HCT116 (cell line): ENCODE measurements around the gene CD2BP2. TPM values are rescaled to one million over a fixed set of nuclear protein-coding genes. Genes with fewer than 3 reads are reported as not detected.
A peak's percentile ranks its signal among the peaks of the same experiment; 100 is the strongest.

Source experiments
- ATAC-seq: fragments of 200-7000 bp; cut with Tn5 transposase; 2 replicates; pipeline ENCODE4 v1.9.1; 2020; ENCODE audit warnings: mild to moderate bottlenecking, moderate library complexity
- BruUV-seq: library from RNA; stranded (reverse); fragments of 400-500 nt; replicated peaks from 2 replicates; lab custom pipeline; 2021; lab: Mats Ljungman, UMichigan
- CTCF ChIA-PET: fragments of 300-600 bp; sonication (Branson Sonifier 250); formaldehyde crosslinking; loops from one replicate; lab custom pipeline; 2021; ENCODE audit warnings: antibody characterized with exemption; lab: Charles Lee
- POLR2A ChIA-PET: fragments of 300-600, 350-600 bp; sonication (Branson Sonifier 250); formaldehyde crosslinking; loops from one replicate; lab custom pipeline; 2021; ENCODE audit warnings: antibody characterized with exemption; lab: Charles Lee
- RAD21 ChIA-PET, 2 experiments: fragments of 300-600 bp; sonication (Branson Sonifier 250); formaldehyde crosslinking; loops; one replicate each; lab custom pipeline; 2023; ENCODE audit warnings: low total read pairs in 2 of 2; ENCODE audit not compliant: uncharacterized antibody in 2 of 2, unreplicated experiment in 2 of 2, low non-redundant PET in 1 of 2; lab: Charles Lee
- DNase-seq: peaks from one replicate; pipeline ENCODE4 v3.0.0-alpha.2; 2010; ENCODE audit warnings: low read depth, low spot score
- H2AFZ ChIP-seq: fragments of 200-600 bp; shearing (Covaris generic), sonication (generic); 2 replicates; pipeline ENCODE4 v1.6.1; 2017; ENCODE audit warnings: low read depth, mixed run types, mixed read lengths, antibody characterized with exemption, low read length; ENCODE audit not compliant: poor library complexity, severe bottlenecking
- H3K27ac ChIP-seq: 2 replicates; pipeline ENCODE4 v1.5.1; 2012; ENCODE audit warnings: low read depth, low read length
- H3K27me3 ChIP-seq: fragments of 200-600 bp; sonication (generic); 2 replicates; pipeline ENCODE4 v1.6.1; 2016; ENCODE audit warnings: mixed run types, low read length, mixed read lengths; ENCODE audit not compliant: insufficient read depth
- H3K36me3 ChIP-seq, 2 experiments: fragments of 200-500 bp in 1 of 2; fragments of 200-600 bp in 1 of 2; sonication (Bioruptor generic) in 1 of 2; sonication (generic) in 1 of 2; 2 replicates each; pipeline versions ENCODE4 v1.5.1 to v1.6.1; 2014 to 2016; ENCODE audit warnings: low read length in 2 of 2, inconsistent platforms in 1 of 2, mixed read lengths in 1 of 2, mixed run types in 1 of 2; ENCODE audit not compliant: insufficient read depth in 2 of 2, control insufficient read depth in 1 of 2
- H3K4me1 ChIP-seq, 2 experiments: fragments of 200-600 bp in 1 of 2; sonication (generic) in 1 of 2; 2 replicates each; pipeline versions ENCODE4 v1.5.1 to v1.6.1; 2012 to 2017; ENCODE audit warnings: low read length in 2 of 2, inconsistent platforms in 1 of 2, mild to moderate bottlenecking in 1 of 2, mixed read lengths in 1 of 2, mixed run types in 1 of 2, moderate library complexity in 1 of 2; ENCODE audit not compliant: insufficient read depth in 2 of 2, control insufficient read depth in 1 of 2
- H3K4me2 ChIP-seq: fragments of 200-600 bp; sonication (generic); 2 replicates; pipeline ENCODE4 v1.6.1; 2017; ENCODE audit warnings: mixed run types, low read length, mixed read lengths
- H3K4me3 ChIP-seq, 2 experiments: fragments of 200-600 bp in 1 of 2; sonication (generic) in 1 of 2; replicated peaks in 1 of 2; 2 replicates each; pipeline ENCODE4 v1.5.1; 2011 to 2016; ENCODE audit warnings: low read length in 2 of 2, control low read depth in 1 of 2, low read depth in 1 of 2, mild to moderate bottlenecking in 1 of 2, mixed read lengths in 1 of 2, mixed run types in 1 of 2
- H3K79me2 ChIP-seq: fragments of 200-600 bp; sonication (generic); 2 replicates; pipeline ENCODE4 v1.6.1; 2017; ENCODE audit warnings: mild to moderate bottlenecking, mixed run types, low read length, moderate library complexity, mixed read lengths; ENCODE audit not compliant: insufficient read depth
- H3K9ac ChIP-seq: fragments of 200-600 bp; sonication (generic); 2 replicates; pipeline ENCODE4 v1.6.1; 2016; ENCODE audit warnings: low read length, mixed read lengths
- H3K9me2 ChIP-seq: fragments of 200-600 bp; sonication (generic), shearing (Covaris generic); 2 replicates; pipeline ENCODE4 v1.6.1; 2017; ENCODE audit warnings: mixed run types, mild to moderate bottlenecking, moderate library complexity; ENCODE audit not compliant: insufficient read depth
- H3K9me3 ChIP-seq, 2 experiments: fragments of 200-500 bp in 1 of 2; fragments of 200-600 bp in 1 of 2; sonication (Bioruptor generic) in 1 of 2; sonication (generic) in 1 of 2; 2 replicates each; pipeline ENCODE4 v1.6.1; 2014 to 2017; ENCODE audit warnings: low read length in 2 of 2, mixed read lengths in 2 of 2, inconsistent platforms in 1 of 2, low read depth in 1 of 2, mild to moderate bottlenecking in 1 of 2, mixed run types in 1 of 2, moderate library complexity in 1 of 2; ENCODE audit not compliant: control insufficient read depth in 1 of 2, insufficient read depth in 1 of 2
- H4K20me1 ChIP-seq: fragments of 200-600 bp; sonication (generic), shearing (Covaris generic); 2 replicates; pipeline ENCODE4 v1.6.1; 2017; ENCODE audit warnings: mixed run types, mild to moderate bottlenecking, moderate library complexity; ENCODE audit not compliant: insufficient read depth
- CBX3 ChIP-seq: IDR thresholded peaks from 2 replicates; pipeline ENCODE4 v1.6.1; 2012; ENCODE audit warnings: low read depth
- CEBPB ChIP-seq: IDR thresholded peaks from 2 replicates; pipeline ENCODE4 v1.6.1; 2012; ENCODE audit warnings: low read depth
- EGR1 ChIP-seq: IDR thresholded peaks from 2 replicates; pipeline ENCODE4 v1.6.1; 2012; ENCODE audit warnings: low read depth
- EZH2phosphoT487 ChIP-seq: fragments of 200-600 bp; IDR thresholded peaks from 2 replicates; pipeline ENCODE4 v1.6.1; 2018; ENCODE audit warnings: antibody characterized with exemption, borderline replicate concordance
- POLR2AphosphoS5 ChIP-seq: IDR thresholded peaks from 2 replicates; pipeline ENCODE4 v1.6.1; 2011; ENCODE audit warnings: mild to moderate bottlenecking, low read depth, low read length, moderate library complexity
- RAD21 ChIP-seq: IDR thresholded peaks from 2 replicates; pipeline ENCODE4 v1.6.1; 2012; ENCODE audit warnings: low read depth, mild to moderate bottlenecking
- TCF7L2 ChIP-seq: IDR thresholded peaks from 2 replicates; pipeline ENCODE4 v1.7.0; 2011; ENCODE audit warnings: borderline replicate concordance, inconsistent platforms; ENCODE audit not compliant: insufficient read depth, insufficient read length; ENCODE audit errors: extremely low read depth
- YY1 ChIP-seq: IDR thresholded peaks from 2 replicates; pipeline ENCODE4 v1.6.1; 2011; ENCODE audit warnings: low read length, low read depth, moderate library complexity, mild to moderate bottlenecking; ENCODE audit not compliant: insufficient replicate concordance; ENCODE audit errors: extremely low read depth
- ZFX ChIP-seq: fragments of 450-650 bp; IDR thresholded peaks from 2 replicates; pipeline ENCODE4 v1.6.1; 2017
- intact Hi-C: fragments of 100-400 bp; cut with micrococcal nuclease; formaldehyde crosslinking; loops from 2 replicates; pipeline ENCODE4 v1.10.0; 2022
- total RNA-seq: library from RNA; stranded (reverse); gene quantifications from one replicate; pipeline ENCODE4 v1.2.1, GENCODE V29; 2021; ENCODE audit not compliant: unreplicated experiment
- TF ChIP-seq, protein P1 (sequence below), 3 experiments: fragments of 200-600 bp in 1 of 3; sonication (generic) in 1 of 3; IDR thresholded peaks in 2 of 3; conservative IDR thresholded peaks in 1 of 3; 2 replicates each; pipeline ENCODE4 v1.5.1; 2012 to 2017; ENCODE audit warnings: low read depth in 2 of 3, low read length in 2 of 3, antibody characterized with exemption in 1 of 3, borderline replicate concordance in 1 of 3, control low read depth in 1 of 3, mild to moderate bottlenecking in 1 of 3, mixed read lengths in 1 of 3, mixed run types in 1 of 3, moderate library complexity in 1 of 3; ENCODE audit not compliant: insufficient read depth in 1 of 3
- TF ChIP-seq, protein P2 (sequence below): IDR thresholded peaks from 2 replicates; pipeline ENCODE4 v1.6.1; 2011; ENCODE audit warnings: mild to moderate bottlenecking, low read length, moderate library complexity; ENCODE audit not compliant: insufficient replicate concordance; ENCODE audit errors: extremely low read depth
- TF ChIP-seq, protein P3 (sequence below): IDR thresholded peaks from 2 replicates; pipeline ENCODE4 v1.6.1; 2012

The CD2BP2 gene
- total RNA-seq, 1 experiment from 2014 or later = 51.8 TPM

DNA sequence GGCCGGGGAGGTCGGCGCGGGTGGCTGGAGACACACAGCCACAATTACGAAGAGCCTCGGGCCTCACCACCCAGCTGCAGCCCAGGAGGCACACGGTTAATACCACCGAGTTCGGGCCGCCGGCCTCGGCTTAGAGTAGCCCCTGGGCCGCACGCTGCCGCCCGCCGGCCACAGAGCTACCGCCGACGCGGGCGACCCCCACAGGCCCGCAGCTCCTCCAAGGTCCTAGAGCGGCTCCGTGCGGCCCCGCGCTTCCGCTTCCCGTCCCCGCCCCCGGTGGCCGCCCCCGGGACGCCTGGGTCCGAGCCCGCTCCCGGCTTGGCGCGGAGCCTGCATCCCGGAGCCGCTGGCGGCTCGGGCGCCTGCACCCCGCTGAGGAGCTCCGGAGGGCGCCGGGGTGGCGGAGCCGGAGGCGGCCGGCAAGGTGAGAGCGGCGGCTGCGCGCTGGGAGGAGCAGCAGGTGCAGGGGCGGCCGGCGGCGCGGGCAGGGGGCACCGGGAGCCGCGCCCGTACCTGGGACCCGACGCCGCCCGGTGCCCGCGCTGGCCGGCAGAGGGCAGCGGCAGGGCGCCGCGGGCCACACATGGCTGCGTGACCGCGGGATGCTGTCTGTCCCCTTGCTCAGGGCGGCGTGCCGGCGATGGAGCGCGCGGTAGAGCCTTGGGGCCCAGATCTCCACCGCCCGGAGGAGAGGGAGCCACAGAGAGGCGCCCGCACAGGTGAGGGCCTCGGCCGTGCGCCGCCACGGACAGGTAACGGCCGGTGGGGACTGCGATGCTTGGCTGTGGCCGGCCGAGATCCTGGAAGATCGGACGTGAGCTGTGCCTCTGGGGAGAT is 40.3 kb upstream of the CD2BP2 start, which contains the start of gene ZNF48:
TSS of gene ZNF48 (plus strand) at position 266 of the 837 bp plus-strand sequence. CDS start at position 641, 375 bp downstream.
- no TSS peak for BruUV-seq
- TF ChIP-seq RAD21 (peak; percentile 33; the same call in 1 of the 2 replicates), TCF7L2 (peak; percentile 52), CBX3 (no peak), EZH2phosphoT487 (no peak), POLR2AphosphoS5 (peak; percentile 67), CEBPB (no peak), ZFX (peak; percentile 80), EGR1 (peak; percentile 77), YY1 (peak; percentile 59)
- TF ChIP-seq, protein P1, sequence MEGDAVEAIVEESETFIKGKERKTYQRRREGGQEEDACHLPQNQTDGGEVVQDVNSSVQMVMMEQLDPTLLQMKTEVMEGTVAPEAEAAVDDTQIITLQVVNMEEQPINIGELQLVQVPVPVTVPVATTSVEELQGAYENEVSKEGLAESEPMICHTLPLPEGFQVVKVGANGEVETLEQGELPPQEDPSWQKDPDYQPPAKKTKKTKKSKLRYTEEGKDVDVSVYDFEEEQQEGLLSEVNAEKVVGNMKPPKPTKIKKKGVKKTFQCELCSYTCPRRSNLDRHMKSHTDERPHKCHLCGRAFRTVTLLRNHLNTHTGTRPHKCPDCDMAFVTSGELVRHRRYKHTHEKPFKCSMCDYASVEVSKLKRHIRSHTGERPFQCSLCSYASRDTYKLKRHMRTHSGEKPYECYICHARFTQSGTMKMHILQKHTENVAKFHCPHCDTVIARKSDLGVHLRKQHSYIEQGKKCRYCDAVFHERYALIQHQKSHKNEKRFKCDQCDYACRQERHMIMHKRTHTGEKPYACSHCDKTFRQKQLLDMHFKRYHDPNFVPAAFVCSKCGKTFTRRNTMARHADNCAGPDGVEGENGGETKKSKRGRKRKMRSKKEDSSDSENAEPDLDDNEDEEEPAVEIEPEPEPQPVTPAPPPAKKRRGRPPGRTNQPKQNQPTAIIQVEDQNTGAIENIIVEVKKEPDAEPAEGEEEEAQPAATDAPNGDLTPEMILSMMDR (IDR thresholded peaks at IDR 0.05 in 2 of 3, conservative IDR thresholded peaks at IDR 0.05 in 1 of 3; ENCODE audit: borderline replicate concordance in 1 of 3, insufficient read depth in 1 of 3, low read depth in 2 of 3, low read length in 2 of 3) = peak in 1 of 3 experiments; percentile 28; a peak in 2 of 6 replicates
- TF ChIP-seq, protein P2, sequence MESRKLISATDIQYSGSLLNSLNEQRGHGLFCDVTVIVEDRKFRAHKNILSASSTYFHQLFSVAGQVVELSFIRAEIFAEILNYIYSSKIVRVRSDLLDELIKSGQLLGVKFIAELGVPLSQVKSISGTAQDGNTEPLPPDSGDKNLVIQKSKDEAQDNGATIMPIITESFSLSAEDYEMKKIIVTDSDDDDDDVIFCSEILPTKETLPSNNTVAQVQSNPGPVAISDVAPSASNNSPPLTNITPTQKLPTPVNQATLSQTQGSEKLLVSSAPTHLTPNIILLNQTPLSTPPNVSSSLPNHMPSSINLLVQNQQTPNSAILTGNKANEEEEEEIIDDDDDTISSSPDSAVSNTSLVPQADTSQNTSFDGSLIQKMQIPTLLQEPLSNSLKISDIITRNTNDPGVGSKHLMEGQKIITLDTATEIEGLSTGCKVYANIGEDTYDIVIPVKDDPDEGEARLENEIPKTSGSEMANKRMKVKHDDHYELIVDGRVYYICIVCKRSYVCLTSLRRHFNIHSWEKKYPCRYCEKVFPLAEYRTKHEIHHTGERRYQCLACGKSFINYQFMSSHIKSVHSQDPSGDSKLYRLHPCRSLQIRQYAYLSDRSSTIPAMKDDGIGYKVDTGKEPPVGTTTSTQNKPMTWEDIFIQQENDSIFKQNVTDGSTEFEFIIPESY = peak; percentile 28
- TF ChIP-seq, protein P3, sequence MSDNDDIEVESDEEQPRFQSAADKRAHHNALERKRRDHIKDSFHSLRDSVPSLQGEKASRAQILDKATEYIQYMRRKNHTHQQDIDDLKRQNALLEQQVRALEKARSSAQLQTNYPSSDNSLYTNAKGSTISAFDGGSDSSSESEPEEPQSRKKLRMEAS = peak; percentile 60
- Histone ChIP-seq H3K4me1 (peaks cover 27 to 50% of the 10 kb centered on the region in 2 experiments), H3K9me2 (no peaks in the 10 kb centered on the region), H3K27ac (peak within 1 kb of the TSS; percentile 97), H3K79me2 (peaks cover 25% of the 10 kb centered on the region), H3K9me3 (no peaks in the 10 kb centered on the region), H4K20me1 (no peaks in the 10 kb centered on the region), H3K4me3 (peak within 1 kb of the TSS; percentile 95 to 96), H3K36me3 (peaks cover 2 to 18% of the 10 kb centered on the region in 2 experiments; a peak in 3 of 4 replicates), H3K4me2 (peak within 1 kb of the TSS; percentile 88), H3K27me3 (no peaks in the 10 kb centered on the region), H3K9ac (peak within 1 kb of the TSS; percentile 87), H2AFZ (peak within 1 kb of the TSS; percentile 45)
- POLR2A ChIA-PET = interaction anchor here (1.0 to 2.1 kb wide), 7 partner anchors 10 to 35 kb away, joined by 3 to 10 read pairs (median 4); partner anchors contain the start of genes DCTPP1 and ZNF771
- ATAC-seq (peak; percentile 83), DNase-seq (peak; percentile 77)
- CTCF ChIA-PET = interaction anchor here (0.6 to 2.5 kb wide), 8 partner anchors 11 to 255 kb away, joined by 3 to 19 read pairs (median 6); partner anchors contain the start of genes DCTPP1, PRR14 and ZNF771
- intact Hi-C loops = loop anchor here (1.0 to 2.0 kb wide), 2 partner anchors 17 to 40 kb away; partner anchors contain the start of gene CD2BP2
- RAD21 ChIA-PET = interaction anchor here (0.5 to 1.9 kb wide), 3 partner anchors 40 to 580 kb away, joined by 3 to 4 read pairs (median 3); partner anchors contain the start of genes CD2BP2 (in 1 of the 2) and PAGR1 (in 1 of the 2)
